Tibial nerve (tissue), 4 donors: Measurements from ENCODE around the gene ACLY. TPM values are rescaled to one million over a fixed set of nuclear protein-coding genes. Genes with fewer than 3 reads are reported as not detected.
"Not testable (repeated sequence)": the region's sequence is repeated elsewhere in the genome, so short reads cannot be mapped to it uniquely, and the experiment has no call there.

Experiments used
- DNase-seq, 2 donors: peaks; one replicate each; pipeline ENCODE4 v3.0.0-alpha.2; 2019; ENCODE audit warnings: low spot score in 2 of 2
- H3K27ac ChIP-seq, 4 donors: fragments of 200-600 bp; sonication (generic) in 3 of 4; one replicate each; pipeline ENCODE4 v1.5.1; 2017 to 2019; ENCODE audit warnings: mild to moderate bottlenecking in 1 of 4
- H3K27me3 ChIP-seq, 2 donors: fragments of 200-600 bp; sonication (generic) in 1 of 2; one replicate each; pipeline versions ENCODE4 v1.5.1 to v1.6.0; 2017 to 2019
- H3K36me3 ChIP-seq, 3 donors: fragments of 200-600 bp; sonication (generic); one replicate each; pipeline ENCODE4 v1.5.1; 2018 to 2019
- H3K4me1 ChIP-seq, 4 donors: fragments of 200-600 bp; sonication (generic) in 3 of 4; one replicate each; pipeline ENCODE4 v1.5.1; 2017 to 2019
- H3K4me3 ChIP-seq, 4 donors: fragments of 200-600 bp; sonication (generic) in 3 of 4; one replicate each; pipeline ENCODE4 v1.5.1; 2017 to 2019; ENCODE audit warnings: mild to moderate bottlenecking in 1 of 4, moderate library complexity in 1 of 4
- H3K9me3 ChIP-seq, 4 donors: fragments of 200-600 bp; sonication (generic) in 3 of 4; one replicate each; pipeline ENCODE4 v1.5.1; 2017 to 2019
- CTCF ChIP-seq, 5 experiments: fragments of 200-600 bp in 3 of 5; fragments of 450-650 bp in 2 of 5; sonication (generic) in 3 of 5; IDR thresholded peaks; one replicate each; pipeline ENCODE4 v1.5.1; 2016 to 2019; ENCODE audit warnings: antibody characterized with exemption in 5 of 5, mild to moderate bottlenecking in 3 of 5, moderate library complexity in 2 of 5
- EP300 ChIP-seq, 2 donors: sonication (generic); formaldehyde crosslinking; IDR thresholded peaks; one replicate each; pipeline ENCODE4 v1.6.1; 2017; ENCODE audit warnings: antibody characterized with exemption in 2 of 2, mild to moderate bottlenecking in 1 of 2
- POLR2A ChIP-seq, 2 donors: fragments of 450-650 bp; IDR thresholded peaks; one replicate each; pipeline ENCODE4 v1.6.1; 2017; ENCODE audit warnings: antibody characterized with exemption in 2 of 2, mild to moderate bottlenecking in 2 of 2, moderate library complexity in 2 of 2
- WGBS, 2 donors: methylation state at CpG; one replicate each; pipeline ENCODE4 v1.1.5; 2018; 5-methylcytosine and 5-hydroxymethylcytosine counted together
- total RNA-seq, 4 donors: library from RNA; depleted of rRNA; stranded (reverse); fragments of >200 nt; gene quantifications; one replicate each; pipeline ENCODE4 v1.1.0, GENCODE V29; 2016

The ACLY gene
- total RNA-seq, 4 donors from 2014 or later: 62.8 to 102 (median 72.6) TPM

- Histone ChIP-seq H3K4me1 (peaks cover 0 to 48% (median 19%) of the 10 kb centered on the region in 4 donors), H3K9me3 (no peaks in the 10 kb centered on the region), H3K4me3 (peak overlapping the region in 3 of 4 donors; percentile 3 to 89 (median 64)), H3K27me3 (no peaks in the 10 kb centered on the region), H3K36me3 (peaks cover 0 to 18% (median 0%) of the 10 kb centered on the region in 3 donors), H3K27ac (no peak overlapping the region)
- 52 to 54% methylated on average over 18 of the region's 18 CpGs for WGBS, 2 donors
- DNase-seq: no peak
- TF ChIP-seq EP300 (IDR thresholded peaks at IDR 0.05) (no peak), POLR2A (IDR thresholded peaks at IDR 0.05) (no peak), CTCF (IDR thresholded peaks at IDR 0.05) (no peak)
These were observed 55.5 kb downstream of the ACLY start for GRCh38 chr17:41863074-41863848.

- no peaks in the 10 kb centered on the region for H3K9me3 ChIP-seq
- TF ChIP-seq POLR2A (IDR thresholded peaks at IDR 0.05) (no peak), EP300 (IDR thresholded peaks at IDR 0.05) (no peak), CTCF (IDR thresholded peaks at IDR 0.05) (no peak)
- no peaks in the 10 kb centered on the region for H3K36me3 ChIP-seq
- no peak for DNase-seq
- no peak overlapping the region for H3K27ac ChIP-seq
- H3K4me3 ChIP-seq: no peak overlapping the region
- H3K4me1 ChIP-seq: peaks cover 0 to 46% (median 19%) of the 10 kb centered on the region in 4 donors
- no peaks in the 10 kb centered on the region for H3K27me3 ChIP-seq
- WGBS, 2 donors: 64 to 77% methylated on average over 3 of the region's 3 CpGs
These were observed 58.4 kb downstream of the ACLY start for GRCh38 chr17:41860254-41860931.

- not testable (repeated sequence) for H3K27ac ChIP-seq, H3K4me3 ChIP-seq, H3K9me3 ChIP-seq, DNase-seq, H3K27me3 ChIP-seq
- 94 to 96% methylated on average over 14 of the region's 14 CpGs for WGBS, 2 donors
- H3K36me3 ChIP-seq: peaks cover 0 to 31% (median 0%) of the 10 kb centered on the region in 3 donors
- peaks cover 0 to 31% (median 9%) of the 10 kb centered on the region in 4 donors for H3K4me1 ChIP-seq
These were observed 67.4 kb downstream of the ACLY start for GRCh38 chr17:41851382-41851781.

GRCh38 chr17:41849251-41849990 lies 69.3 kb downstream of the ACLY start:
- no peak for TF ChIP-seq EP300 (IDR thresholded peaks at IDR 0.05)
- TF ChIP-seq POLR2A (IDR thresholded peaks at IDR 0.05): no peak
- TF ChIP-seq CTCF (IDR thresholded peaks at IDR 0.05): no peak
- Histone ChIP-seq H3K4me3 (no peak overlapping the region), H3K27ac (peak overlapping the region in 2 of 4 donors; percentile 40 to 41), H3K4me1 (peaks cover 0 to 31% (median 9%) of the 10 kb centered on the region in 4 donors), H3K27me3 (no peaks in the 10 kb centered on the region), H3K36me3 (peaks cover 0 to 24% (median 0%) of the 10 kb centered on the region in 3 donors), H3K9me3 (no peaks in the 10 kb centered on the region)
- WGBS, 2 donors: 39 to 42% methylated on average over 4 of the region's 4 CpGs
- no peak for DNase-seq

GRCh38 chr17:41848788-41849187 lies 70.0 kb downstream of the ACLY start:
- Histone ChIP-seq H3K4me3 (no peak overlapping the region), H3K36me3 (peaks cover 0 to 17% (median 0%) of the 10 kb centered on the region in 3 donors), H3K27ac (peak overlapping the region in 2 of 4 donors; percentile 40 to 41), H3K27me3 (no peaks in the 10 kb centered on the region), H3K9me3 (no peaks in the 10 kb centered on the region), H3K4me1 (peaks cover 0 to 31% (median 9%) of the 10 kb centered on the region in 4 donors)
- WGBS, 2 donors: 27 to 36% methylated on average over 4 of the region's 4 CpGs
- TF ChIP-seq POLR2A (IDR thresholded peaks at IDR 0.05) (no peak), EP300 (IDR thresholded peaks at IDR 0.05) (no peak), CTCF (IDR thresholded peaks at IDR 0.05) (no peak)
- DNase-seq: no peak
